ENCODE data around the gene ACOT9.

- TF ChIP-seq POLR2A (IDR thresholded peaks at IDR 0.05), result peak in 1 of 2 donors; percentile 12
- no peak for TF ChIP-seq EP300 (IDR thresholded peaks at IDR 0.05)
- no peak for TF ChIP-seq CTCF (IDR thresholded peaks at IDR 0.05)
- peak in 2 of 4 donors; percentile 11 to 15 for TF ChIP-seq POLR2AphosphoS5 (IDR thresholded peaks at IDR 0.05)
Measured at GRCh38 chrX:23784470-23785331, 41.6 kb upstream of the ACOT9 start.

Data from sigmoid colon (tissue), 4 donors.